GM10847 (cell line): ENCODE measurements around the gene HLA-DPA1.

Source experiments
- POLR2A ChIP-seq: IDR thresholded peaks from 2 replicates; pipeline ENCODE4 v1.6.1; 2011; ENCODE audit not compliant: insufficient read length; ENCODE audit errors: extremely low read depth

Gene HLA-DPA1

DNA sequence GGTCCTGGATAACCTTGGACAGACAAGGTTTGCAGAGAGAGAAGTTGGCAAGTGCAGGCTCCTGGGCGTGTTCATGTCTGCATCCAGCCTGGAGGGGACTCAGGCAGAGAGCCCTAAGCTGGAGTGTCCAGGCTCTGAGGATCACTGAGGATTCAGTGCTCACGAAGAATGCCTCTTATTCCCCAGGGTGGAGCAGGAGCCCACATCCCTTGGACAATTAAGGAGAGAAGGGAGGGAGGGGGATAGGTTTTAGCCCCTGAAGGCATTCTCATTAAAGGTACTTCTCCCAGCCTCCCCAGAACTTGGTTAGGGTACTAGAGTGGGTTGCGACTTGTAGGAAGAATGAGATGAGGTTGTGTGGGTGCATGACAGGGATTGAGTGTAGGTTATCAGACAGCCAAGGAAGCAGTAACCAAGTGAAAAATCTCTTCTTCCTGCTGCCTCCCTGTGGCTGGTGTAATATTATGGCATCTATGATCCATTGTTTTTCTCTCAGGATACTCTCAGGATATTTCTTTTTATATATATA is 3.0 kb upstream of the HLA-DPA1 start:
- TF ChIP-seq POLR2A = no peak

DNA sequence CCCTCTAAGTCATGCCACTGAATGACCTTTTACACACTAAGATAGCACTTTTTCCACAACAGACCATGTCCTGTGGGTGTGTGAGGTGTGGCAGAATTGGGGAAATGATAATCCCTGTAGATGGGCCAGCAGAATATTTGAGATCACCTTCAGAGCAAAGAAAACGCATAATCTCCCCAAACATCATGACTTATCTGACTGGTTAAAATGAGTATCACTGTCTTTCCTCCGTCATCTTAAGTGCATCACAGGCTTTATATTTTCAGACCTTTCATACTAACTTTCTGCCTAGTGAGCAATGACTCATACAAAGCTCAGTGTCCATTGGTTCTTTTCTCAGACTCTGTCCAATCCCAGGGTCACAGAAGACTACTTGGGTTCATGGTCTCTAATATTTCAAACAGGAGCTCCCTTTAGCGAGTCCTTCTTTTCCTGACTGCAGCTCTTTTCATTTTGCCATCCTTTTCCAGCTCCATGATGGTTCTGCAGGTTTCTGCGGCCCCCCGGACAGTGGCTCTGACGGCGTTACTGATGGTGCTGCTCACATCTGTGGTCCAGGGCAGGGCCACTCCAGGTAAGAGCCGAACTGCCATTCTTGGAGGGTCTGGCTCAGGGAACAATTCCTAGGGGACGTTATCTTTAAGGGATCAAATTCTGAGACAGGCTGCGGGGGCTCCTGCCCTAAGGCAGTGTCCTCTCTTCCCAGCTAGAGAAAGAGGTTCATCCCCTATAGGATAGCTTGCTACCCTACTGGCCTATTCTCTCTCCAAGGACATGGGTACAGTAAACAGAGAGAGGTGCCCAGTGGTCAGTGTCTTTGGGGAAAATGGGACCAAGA is 2.3 kb upstream of the HLA-DPA1 start, which contains the start of gene HLA-DPB1:
HLA-DPB1 (plus strand) TSS at position 423 of the 838 bp plus-strand sequence; CDS start at position 475, 52 bp downstream.
- peak; percentile 68 for TF ChIP-seq POLR2A

DNA sequence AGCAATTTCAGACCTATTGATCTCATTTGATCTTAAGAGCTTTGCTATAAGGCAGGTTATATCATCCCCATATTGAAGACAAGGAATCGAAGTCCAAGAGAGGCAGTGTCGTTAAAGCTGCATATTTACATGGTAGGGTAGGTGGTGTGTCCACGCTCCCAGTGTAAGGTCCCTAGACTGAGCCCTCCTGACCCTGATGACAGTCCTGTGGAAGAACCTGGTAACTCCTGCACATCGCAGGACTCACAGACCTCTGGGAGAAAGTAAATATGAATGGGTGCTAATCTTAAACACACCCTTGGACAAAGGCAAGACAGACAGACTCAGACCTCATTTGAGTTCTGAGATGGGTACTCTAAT is 1.7 kb upstream of the HLA-DPA1 start:
- TF ChIP-seq POLR2A = no peak

DNA sequence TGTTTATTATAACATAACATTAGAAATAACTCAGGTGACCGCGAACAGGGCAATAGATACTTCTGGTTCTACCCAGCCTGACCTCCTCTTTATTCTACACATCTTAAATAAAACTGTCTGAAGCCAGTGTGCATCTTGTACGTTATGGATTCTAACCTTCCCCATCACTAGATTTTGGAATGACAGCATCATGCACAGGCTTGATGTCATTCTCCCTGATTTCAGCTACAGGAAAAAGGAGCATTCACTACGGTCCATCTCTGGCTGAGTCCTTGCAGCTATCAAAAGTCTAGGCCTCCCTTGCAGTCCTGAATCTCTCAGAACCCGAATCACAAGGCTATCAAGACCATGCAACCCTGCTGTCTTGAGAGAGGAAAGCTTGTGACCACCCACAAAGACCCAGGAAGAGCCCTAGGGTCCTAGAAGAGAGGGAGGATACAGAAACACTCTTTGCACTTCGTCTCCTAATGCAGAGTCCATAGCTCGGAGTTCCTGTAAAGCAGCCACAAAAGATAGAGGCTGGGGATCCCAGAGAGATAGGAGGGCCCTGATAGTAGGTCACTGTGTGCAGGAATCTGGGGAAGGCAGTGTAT is 845 bp downstream of the HLA-DPA1 start:
- TF ChIP-seq POLR2A = no peak

DNA sequence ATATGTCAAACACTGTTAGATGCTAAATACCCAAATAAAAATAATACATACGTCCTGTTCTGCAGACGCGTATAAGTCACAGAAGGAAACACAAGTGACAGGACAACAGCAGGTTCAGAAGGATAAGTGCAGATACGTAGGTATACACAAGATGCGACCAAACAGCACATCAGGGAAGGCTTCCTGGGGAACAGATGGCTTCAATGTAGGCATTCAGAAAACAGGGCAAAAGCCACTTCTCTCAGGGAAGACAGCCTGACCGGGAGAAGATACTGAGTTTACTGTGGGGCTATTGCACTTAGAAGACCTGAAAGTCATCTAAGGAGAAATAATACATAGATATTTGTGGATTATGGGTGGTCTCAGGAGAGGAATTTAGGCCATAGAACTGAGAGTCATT is 1.9 kb downstream of the HLA-DPA1 start:
- TF ChIP-seq POLR2A = no peak

DNA sequence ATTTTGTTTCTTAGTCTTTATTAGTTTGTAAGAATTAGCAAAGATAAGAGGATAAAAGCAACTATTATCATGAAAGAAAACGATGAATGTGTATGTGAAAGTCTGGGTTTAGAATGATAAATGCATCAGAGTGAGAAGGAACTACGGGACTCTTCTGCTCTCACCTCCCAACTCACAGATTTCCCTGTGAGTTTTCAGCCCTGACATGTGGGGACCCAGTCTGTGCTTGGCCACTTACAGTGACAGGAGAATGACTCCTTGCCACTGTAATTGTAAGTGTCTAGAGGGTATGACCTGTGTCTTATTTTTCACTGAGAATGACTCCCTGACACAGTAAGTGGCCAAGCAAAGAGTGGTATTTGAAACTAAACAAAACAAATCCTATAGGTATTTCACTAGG is 2.5 kb downstream of the HLA-DPA1 start:
- no peak for TF ChIP-seq POLR2A

DNA sequence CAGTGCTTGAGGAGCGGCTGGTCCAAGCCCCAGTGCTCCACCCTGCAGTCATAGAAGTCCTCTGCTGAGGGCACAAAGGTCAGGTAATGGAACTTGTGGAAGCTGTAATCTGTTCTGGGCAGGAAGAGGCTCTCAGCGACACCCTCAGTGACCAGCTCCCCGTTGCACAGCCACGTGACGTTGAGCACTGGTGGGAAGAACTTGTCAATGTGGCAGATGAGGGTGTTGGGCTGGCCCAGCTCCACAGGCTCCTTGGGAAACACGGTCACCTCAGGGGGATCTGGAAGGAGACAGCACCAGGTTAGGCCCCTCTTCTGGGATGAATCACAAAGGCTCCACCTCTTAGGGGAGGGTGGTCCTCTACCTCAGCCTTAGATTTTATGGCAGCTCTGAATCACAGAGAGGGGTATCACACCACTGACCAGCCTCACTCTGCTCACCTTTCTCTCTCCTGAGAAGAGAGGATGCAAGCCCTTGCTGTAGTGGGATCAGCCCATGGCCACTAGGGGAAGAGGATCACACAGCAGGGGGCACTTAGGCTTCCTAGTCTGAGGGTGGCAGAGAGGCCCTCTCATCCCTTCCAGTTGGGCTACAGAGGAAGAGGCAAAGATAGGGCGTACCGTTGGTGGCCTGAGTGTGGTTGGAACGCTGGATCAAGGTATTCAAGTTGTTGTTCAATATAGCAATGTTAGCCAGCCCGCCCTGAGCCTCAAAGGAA is 4.3 kb downstream of the HLA-DPA1 start:
- no peak for TF ChIP-seq POLR2A

DNA sequence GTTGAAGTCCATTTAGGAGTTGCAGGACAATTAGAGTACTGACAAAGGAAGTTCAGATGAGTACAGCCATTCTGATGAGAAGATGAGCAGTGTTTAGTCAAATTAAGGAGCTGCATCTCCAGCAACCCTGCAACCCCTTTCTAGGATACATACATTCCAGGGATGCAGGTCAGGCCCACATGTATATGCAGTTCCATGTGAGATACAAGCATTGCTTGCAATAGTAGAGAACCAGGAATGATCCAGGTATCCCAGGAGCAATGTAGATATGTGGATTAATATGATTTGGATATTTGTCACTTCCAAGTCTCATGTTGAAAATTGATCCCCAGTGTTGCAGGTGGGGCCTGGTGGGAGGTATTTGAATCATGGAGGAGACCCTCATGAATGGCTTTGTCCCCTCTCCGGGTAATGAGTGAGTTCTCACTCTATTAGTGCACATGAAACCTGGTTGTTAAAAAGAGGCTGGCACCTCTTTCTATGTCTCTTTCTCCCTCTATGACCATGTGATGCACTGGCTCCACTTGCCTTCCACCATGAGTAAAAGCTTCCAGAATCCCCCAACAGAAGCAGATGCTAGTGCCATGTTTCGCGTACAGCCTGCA is 6.4 kb downstream of the HLA-DPA1 start:
- TF ChIP-seq POLR2A = no peak

DNA sequence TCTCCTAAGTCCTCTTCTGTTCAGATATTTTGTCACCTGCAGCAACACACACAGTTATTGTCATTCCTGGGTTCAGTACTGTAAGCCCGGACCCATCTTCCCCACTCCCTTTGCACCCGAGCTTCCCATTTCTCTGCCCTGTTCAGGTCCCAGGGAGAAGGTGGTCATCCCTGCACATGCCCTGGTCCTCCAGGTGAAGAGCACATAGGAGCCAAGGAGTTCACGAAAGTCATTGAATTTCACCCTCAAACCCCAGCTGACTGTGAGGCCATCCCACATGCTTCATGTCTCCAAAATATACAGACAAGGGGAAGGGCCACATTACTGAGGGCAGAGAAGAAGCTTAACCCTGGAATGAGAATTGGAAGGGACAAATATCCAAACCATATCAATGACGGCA is 8.1 kb downstream of the HLA-DPA1 start:
- no peak for TF ChIP-seq POLR2A

DNA sequence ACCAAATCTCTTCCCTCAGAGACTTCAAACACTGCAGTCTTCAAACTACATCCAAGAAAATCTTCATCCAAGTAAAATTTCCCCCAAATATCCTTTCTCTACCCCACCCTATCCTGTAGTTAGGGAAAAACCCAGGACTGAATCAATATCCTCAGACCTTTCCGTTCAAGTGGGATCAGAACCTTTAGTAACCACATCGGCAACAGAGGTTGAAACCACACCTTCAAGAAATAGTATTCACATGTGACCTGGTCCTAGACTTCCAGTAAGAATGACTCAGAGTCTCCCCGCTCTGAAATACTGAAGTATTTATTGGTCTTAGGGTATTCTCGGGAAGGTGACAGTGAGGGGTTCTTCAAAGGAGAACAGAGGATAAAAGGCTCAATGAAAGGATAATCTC is 8.7 kb downstream of the HLA-DPA1 start:
- TF ChIP-seq POLR2A = no peak

DNA sequence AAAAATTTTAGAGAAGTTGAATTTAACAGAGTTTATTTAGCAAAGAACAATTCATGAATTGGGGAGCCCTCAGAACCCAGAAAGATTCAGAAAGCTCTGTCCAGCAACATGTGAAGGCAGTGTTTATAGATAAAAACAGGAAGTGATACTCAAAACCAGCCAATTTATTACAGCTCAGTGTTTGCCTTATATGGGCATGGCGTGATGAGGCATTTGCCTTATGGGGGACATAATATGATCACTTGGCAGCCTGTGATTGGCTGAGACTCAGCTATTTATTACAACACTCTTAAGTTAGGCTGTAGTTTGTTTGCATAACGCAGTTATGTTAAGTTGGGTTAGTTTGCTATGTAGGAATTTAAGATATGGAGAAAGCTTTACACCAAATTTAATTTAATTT is 11.5 kb downstream of the HLA-DPA1 start:
- no peak for TF ChIP-seq POLR2A

DNA sequence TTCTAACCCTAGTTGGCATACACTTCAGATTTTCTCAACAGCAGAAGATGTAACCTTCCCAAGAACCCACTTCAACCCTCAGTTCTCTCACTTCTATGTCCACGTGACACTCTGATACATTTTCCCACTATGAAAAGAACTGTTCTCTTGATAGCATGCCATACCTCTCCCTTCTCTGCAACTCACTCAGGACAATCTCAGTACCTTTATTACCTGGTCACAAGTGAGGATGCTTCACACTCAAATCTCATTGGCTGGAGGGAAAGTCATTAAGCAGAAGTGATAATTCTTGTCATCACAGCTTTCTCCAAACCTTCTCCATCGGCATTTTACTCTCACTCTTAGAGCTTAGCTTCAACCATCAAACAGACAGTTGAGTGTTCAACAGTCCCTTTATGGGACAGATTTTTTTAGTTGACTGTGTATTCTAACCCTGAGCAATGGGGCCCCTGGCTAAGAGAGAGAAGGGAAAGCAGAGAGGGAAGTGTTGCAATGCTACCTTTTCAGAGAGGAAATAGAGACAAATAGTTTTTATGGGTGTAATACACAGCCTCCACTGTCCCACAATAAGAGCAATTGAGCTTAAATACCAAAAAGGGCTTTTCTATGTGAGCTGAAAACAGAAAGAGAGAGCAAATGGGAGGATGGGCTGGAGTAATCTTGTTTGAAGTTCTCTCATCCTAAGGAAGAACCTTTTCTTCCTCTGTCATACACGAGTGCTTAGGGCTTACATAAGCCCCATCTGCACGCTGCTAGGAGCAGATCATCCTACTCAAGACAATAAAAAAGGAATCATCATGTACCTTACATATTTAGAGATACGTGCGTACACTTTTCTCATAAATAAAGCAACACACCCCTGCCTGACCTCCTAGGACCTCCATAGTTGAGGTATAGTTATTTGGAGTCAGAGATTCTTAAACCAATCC is 16.0 kb downstream of the HLA-DPA1 start:
- TF ChIP-seq POLR2A = no peak

DNA sequence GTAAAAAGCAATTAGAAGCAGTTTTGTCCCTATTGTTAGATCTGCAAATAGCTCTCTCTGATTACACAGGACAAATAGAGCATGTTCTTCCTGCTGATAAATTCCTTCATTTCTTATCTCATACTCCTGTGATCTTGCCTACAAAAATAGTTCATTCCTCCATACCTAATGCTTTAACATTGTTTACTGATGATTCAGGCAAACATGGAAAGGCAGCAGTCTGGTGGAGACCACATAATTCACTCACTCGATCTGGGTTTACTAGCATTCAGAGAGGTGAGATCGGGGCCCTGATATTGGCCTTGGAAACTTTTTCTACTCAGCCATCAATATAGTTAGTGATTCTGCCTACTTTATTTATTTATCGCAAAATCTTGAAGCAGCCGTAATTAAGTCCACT is 20.2 kb downstream of the HLA-DPA1 start:
- no peak for TF ChIP-seq POLR2A

DNA sequence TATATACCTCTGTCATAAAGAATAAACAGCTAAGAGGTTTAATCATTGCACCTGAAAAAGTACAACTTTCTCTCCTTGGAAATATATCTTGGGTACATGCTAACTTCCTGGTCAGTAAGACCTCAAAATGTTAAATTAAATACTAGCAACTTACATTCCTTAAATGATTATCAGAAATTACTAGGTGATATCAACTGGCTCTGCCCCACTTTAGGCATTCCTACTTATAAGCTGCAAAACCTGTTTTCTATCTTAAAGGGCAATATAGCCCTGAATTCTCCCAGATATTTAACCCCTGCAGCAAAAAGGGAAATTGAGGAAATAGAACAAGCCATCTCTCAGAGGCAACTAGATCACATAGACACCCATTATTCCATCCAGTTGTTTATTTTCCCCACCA is 20.8 kb downstream of the HLA-DPA1 start:
- no peak for TF ChIP-seq POLR2A

DNA sequence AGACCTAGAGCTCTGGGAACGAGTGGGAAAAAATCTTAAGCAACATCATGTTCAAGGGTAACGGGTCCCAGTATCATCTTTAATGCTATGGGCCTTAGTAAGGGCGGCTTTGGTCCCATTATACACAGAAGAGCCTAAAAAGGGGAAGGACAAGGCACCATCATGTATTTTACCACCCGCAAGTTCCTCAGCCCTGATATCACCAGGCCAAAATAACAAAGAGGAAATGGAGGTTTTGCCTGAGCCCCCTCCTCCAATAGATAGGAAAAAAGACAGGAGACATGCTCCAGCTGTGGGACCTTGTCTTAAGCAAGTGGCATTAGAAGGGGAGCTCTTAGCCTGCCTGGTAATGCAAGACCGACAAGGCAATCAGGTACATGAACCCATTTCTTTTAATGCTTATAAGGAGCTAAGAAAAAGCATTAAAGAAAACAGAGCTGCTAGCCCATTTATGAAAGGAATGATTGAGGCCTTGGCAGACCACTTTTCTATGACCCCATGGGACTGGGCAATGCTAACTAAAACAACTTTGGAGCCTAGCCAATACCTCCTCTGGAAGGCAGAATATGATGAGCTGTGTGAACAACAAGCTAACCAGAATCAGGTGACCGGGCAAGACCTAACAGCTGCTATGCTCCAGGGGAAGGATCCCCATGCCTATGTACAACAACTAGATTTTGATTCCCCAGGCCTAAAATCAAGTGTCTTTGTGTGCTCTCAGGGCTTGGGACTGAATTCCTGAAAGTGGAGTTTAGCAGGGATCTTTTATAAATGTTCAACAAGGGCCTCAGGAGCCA is 23.2 kb downstream of the HLA-DPA1 start:
- no peak for TF ChIP-seq POLR2A
